Uterus (tissue), 2 donors: ENCODE data around the gene RBM10.
A peak's percentile ranks its signal among the peaks of the same experiment; 100 is the strongest.

Experiments
- POLR2A ChIP-seq, 2 donors: fragments of 450-650 bp; IDR thresholded peaks; one replicate each; pipeline ENCODE4 v1.6.1; 2016; ENCODE audit warnings: antibody characterized with exemption in 2 of 2, mild to moderate bottlenecking in 1 of 2, moderate library complexity in 1 of 2
- TF ChIP-seq, protein P1 (sequence below), 4 experiments: fragments of 200-600 bp in 2 of 4; fragments of 450-650 bp in 2 of 4; sonication (generic) in 2 of 4; IDR thresholded peaks; one replicate each; pipeline ENCODE4 v1.5.1; 2016 to 2019; ENCODE audit warnings: antibody characterized with exemption in 4 of 4, mild to moderate bottlenecking in 2 of 4, moderate library complexity in 1 of 4

DNA sequence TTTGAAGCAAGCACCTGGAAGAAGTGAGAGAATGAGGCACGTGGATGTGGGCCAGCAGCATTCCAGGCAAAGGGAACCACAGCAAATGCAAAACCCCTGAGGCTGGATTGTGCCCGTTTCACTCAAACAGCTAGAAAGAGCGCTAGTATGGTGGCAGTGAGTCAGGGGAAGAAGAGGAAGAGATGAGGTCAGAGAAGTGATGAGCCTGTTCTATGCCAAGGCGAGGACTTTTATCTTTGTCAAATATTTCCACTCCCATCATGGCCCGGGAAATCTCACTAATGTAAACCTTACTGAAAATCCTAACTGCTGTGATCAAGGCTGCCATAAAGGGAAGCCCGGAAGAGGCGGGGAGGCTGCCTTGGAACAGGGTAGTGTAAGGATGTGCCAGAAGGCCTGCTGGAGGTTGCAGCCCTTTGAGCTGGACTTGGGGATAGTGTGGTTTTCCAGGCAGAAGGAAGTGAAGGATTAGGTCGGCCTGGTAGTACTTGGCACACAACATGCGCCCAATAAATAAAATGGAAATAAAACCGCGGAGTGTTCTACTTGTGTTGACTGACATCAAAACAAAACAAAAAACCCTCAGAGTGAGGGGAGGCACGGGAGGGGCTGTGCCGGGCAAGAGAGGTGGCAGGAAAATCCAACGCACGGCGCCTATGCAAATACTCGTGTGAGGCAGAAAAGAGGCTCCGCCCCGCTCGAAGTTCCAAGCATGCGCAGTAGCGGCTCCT is 72.3 kb downstream of the RBM10 start:
- TF ChIP-seq, protein P1, sequence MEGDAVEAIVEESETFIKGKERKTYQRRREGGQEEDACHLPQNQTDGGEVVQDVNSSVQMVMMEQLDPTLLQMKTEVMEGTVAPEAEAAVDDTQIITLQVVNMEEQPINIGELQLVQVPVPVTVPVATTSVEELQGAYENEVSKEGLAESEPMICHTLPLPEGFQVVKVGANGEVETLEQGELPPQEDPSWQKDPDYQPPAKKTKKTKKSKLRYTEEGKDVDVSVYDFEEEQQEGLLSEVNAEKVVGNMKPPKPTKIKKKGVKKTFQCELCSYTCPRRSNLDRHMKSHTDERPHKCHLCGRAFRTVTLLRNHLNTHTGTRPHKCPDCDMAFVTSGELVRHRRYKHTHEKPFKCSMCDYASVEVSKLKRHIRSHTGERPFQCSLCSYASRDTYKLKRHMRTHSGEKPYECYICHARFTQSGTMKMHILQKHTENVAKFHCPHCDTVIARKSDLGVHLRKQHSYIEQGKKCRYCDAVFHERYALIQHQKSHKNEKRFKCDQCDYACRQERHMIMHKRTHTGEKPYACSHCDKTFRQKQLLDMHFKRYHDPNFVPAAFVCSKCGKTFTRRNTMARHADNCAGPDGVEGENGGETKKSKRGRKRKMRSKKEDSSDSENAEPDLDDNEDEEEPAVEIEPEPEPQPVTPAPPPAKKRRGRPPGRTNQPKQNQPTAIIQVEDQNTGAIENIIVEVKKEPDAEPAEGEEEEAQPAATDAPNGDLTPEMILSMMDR (IDR thresholded peaks at IDR 0.05): no peak
- peak in 1 of 2 donors; percentile 28 for TF ChIP-seq POLR2A (IDR thresholded peaks at IDR 0.05)
